Kidney epithelial cell (primary cell): Measurements from ENCODE around the gene GALNT4. TPM values are rescaled to one million over a fixed set of nuclear protein-coding genes. Genes with fewer than 3 reads are reported as not detected.
A peak's percentile ranks its signal among the peaks of the same experiment; 100 is the strongest.

Source experiments
- DNase-seq: peaks from one replicate; pipeline ENCODE4 v3.0.0-alpha.2; 2010; ENCODE audit warnings: low read depth
- H3K27me3 ChIP-seq: 2 replicates; pipeline ENCODE4 v1.6.0; 2011; ENCODE audit warnings: low read length; ENCODE audit not compliant: control insufficient read depth, insufficient read depth
- H3K36me3 ChIP-seq: 2 replicates; pipeline ENCODE4 v1.5.1; 2011; ENCODE audit warnings: low read length; ENCODE audit not compliant: control insufficient read depth, insufficient read depth
- H3K4me3 ChIP-seq: 2 replicates; pipeline ENCODE4 v1.5.1; 2011; ENCODE audit warnings: low read depth, mild to moderate bottlenecking, control low read depth, low read length
- total RNA-seq: library from RNA; depleted of rRNA; stranded (reverse); fragments of >200 nt; gene quantifications from 2 replicates; pipeline ENCODE4 v1.2.3, GENCODE V29; 2015
- TF ChIP-seq, protein P1 (sequence below): IDR thresholded peaks from 2 replicates; pipeline ENCODE4 v1.5.1; 2011; ENCODE audit warnings: mild to moderate bottlenecking, moderate library complexity, low read length, control low read depth, inconsistent platforms; ENCODE audit not compliant: insufficient read depth, poor library complexity, severe bottlenecking

GALNT4 gene
- total RNA-seq, 1 donor from 2014 or later, result 4.1 TPM

DNA sequence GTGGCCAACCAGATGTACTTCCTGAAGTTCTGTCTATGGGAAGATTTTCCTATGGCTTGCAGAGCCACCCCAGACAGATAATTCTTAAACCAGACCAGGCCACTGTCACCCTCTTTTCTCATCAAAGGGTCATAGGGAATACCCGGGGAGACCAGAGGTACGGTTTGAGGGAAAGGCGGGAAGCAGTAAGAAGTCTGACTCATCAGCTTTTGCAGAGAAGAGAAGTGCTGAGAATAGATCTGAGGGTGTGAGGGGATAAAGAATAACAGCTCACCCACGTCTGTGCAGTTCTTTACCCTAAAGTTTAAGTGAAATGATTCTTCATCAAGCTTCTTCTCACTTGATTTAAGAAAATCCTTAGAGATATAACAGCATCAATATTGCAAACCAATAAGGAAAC is 22.5 kb upstream of the GALNT4 start:
- no peaks in the 10 kb centered on the region for H3K27me3 ChIP-seq
- H3K4me3 ChIP-seq, result no peak overlapping the region
- DNase-seq, result no peak
- TF ChIP-seq, protein P1, sequence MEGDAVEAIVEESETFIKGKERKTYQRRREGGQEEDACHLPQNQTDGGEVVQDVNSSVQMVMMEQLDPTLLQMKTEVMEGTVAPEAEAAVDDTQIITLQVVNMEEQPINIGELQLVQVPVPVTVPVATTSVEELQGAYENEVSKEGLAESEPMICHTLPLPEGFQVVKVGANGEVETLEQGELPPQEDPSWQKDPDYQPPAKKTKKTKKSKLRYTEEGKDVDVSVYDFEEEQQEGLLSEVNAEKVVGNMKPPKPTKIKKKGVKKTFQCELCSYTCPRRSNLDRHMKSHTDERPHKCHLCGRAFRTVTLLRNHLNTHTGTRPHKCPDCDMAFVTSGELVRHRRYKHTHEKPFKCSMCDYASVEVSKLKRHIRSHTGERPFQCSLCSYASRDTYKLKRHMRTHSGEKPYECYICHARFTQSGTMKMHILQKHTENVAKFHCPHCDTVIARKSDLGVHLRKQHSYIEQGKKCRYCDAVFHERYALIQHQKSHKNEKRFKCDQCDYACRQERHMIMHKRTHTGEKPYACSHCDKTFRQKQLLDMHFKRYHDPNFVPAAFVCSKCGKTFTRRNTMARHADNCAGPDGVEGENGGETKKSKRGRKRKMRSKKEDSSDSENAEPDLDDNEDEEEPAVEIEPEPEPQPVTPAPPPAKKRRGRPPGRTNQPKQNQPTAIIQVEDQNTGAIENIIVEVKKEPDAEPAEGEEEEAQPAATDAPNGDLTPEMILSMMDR, result no peak
- H3K36me3 ChIP-seq, result no peaks in the 10 kb centered on the region

DNA sequence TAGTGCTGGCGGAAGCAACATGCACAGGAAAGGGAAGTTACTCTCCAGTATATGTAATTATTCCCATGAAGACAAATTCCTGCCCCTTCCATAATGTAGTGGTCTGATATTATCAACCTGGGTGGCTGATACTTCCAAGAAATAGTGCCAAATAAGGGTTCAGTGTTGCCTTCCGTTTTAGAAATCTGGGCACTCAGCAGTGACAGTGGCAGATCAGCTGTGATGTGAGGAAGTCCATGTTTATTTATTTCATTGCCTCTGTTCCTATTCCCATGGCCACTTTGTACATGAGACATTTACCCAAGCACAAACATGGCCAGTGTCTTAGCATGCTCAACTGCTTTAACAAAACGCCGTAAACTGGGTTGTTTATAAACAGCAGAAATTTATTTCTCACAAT is 21.6 kb upstream of the GALNT4 start:
- Histone ChIP-seq H3K4me3 (no peak overlapping the region), H3K36me3 (no peaks in the 10 kb centered on the region), H3K27me3 (no peaks in the 10 kb centered on the region)
- TF ChIP-seq, protein P1, result no peak
- no peak for DNase-seq

- TF ChIP-seq, protein P1, result no peak
- Histone ChIP-seq H3K36me3 (no peaks in the 10 kb centered on the region), H3K27me3 (no peaks in the 10 kb centered on the region), H3K4me3 (no peak overlapping the region)
- no peak for DNase-seq
Observed at GRCh38 chr12:89544681-89545184, 20.1 kb upstream of the GALNT4 start.

DNA sequence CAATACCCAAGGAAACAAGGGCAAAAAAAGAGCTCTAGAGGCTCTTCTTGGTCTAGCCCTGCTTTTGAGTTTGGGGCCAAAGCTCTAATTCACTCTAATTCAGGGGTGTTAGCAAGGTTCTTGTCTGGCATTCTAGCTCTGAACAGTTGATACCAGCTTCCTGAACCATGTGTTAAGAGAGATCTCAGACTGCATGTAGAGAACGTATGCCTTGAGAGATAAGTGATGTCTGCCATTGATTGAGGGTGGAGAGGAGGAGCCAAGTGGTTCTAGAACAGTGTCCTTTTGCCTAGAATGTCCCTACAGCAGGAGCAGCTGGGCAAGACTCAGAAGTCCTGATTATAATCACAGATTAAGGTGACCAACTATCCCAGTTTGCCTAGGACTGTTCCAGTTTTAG is 19.4 kb upstream of the GALNT4 start:
- H3K4me3 ChIP-seq, result no peak overlapping the region
- no peak for DNase-seq
- H3K27me3 ChIP-seq, result no peaks in the 10 kb centered on the region
- no peaks in the 10 kb centered on the region for H3K36me3 ChIP-seq
- TF ChIP-seq, protein P1, result no peak

DNA sequence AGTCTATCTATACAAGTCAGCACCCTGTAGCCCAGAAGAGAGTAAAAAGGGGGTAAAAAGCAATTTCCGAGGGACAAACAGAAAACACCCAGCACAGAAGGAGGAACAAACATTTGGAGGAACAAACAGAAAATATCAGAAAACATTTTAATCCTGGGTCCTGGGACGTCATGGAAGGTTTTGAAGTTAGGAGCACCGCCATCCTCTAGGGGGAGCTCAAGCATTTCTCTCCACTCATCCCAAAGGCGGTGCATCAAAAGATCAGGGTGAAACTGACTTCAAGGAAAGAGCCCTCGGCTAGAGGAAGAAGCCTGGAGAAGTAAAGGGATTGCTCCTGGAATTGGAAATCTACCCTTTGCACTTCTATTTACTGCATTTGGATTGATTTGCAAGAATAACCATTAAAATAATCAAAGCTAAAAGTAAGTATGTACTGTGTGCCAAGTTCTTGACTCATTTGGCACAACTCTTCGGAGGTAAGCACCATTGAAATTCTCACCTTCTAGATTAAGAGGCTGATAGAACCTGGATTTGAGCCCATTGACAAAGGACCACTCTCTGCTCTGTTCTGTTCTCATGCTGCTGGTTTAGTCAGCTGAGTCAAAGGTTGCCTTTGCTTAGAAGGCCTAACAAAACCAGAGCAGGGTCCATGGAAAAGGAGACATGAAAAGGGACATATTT is 18.5 kb upstream of the GALNT4 start:
- no peak for DNase-seq

More for the DNA sequence above, 18.5 kb upstream of the GALNT4 start:
- Histone ChIP-seq H3K36me3 (no peaks in the 10 kb centered on the region), H3K27me3 (no peaks in the 10 kb centered on the region), H3K4me3 (no peak overlapping the region)
- TF ChIP-seq, protein P1, result peak; percentile 91
